Retina (tissue), 1 donor: ENCODE data around the gene P2RY6.

Experiments
- DNase-seq: peaks from one replicate; pipeline ENCODE4 v3.0.0-alpha.2; 2016

P2RY6 gene

GRCh38 chr11:73281796-73282660 is 9.9 kb downstream of the P2RY6 start:
- no peak for DNase-seq

- no peak for DNase-seq
Measured at GRCh38 chr11:73283276-73284000, 11.3 kb downstream of the P2RY6 start.

GRCh38 chr11:73284106-73284505 is 12.0 kb downstream of the P2RY6 start:
- DNase-seq, result no peak

- DNase-seq, result no peak
Measured at GRCh38 chr11:73285721-73286120, 13.6 kb downstream of the P2RY6 start.

GRCh38 chr11:73286240-73286810 is 14.2 kb downstream of the P2RY6 start:
- DNase-seq, result no peak

GRCh38 chr11:73287400-73288101 is 15.4 kb downstream of the P2RY6 start:
- DNase-seq, result no peak

GRCh38 chr11:73288192-73288872 is 16.2 kb downstream of the P2RY6 start:
- DNase-seq, result no peak

- peak; percentile 92 for DNase-seq
Measured at GRCh38 chr11:73288873-73289707, 17.0 kb downstream of the P2RY6 start.

GRCh38 chr11:73290536-73290935 is 18.4 kb downstream of the P2RY6 start:
- DNase-seq, result no peak

GRCh38 chr11:73291196-73291595 is 19.1 kb downstream of the P2RY6 start:
- no peak for DNase-seq

GRCh38 chr11:73291781-73292524 is 19.8 kb downstream of the P2RY6 start:
- DNase-seq, result no peak

GRCh38 chr11:73292525-73292894 is 20.4 kb downstream of the P2RY6 start:
- DNase-seq, result no peak

- no peak for DNase-seq
Measured at GRCh38 chr11:73293356-73293936, 21.3 kb downstream of the P2RY6 start.

GRCh38 chr11:73294604-73295003 is 22.5 kb downstream of the P2RY6 start:
- DNase-seq, result no peak

GRCh38 chr11:73295241-73295995 is 23.3 kb downstream of the P2RY6 start:
- peak; percentile 78 for DNase-seq

GRCh38 chr11:73295996-73296318 is 23.8 kb downstream of the P2RY6 start:
- DNase-seq, result no peak

GRCh38 chr11:73296501-73297230 is 24.5 kb downstream of the P2RY6 start:
- DNase-seq, result no peak

- no peak for DNase-seq
Measured at GRCh38 chr11:73297231-73297590, 25.1 kb downstream of the P2RY6 start.

GRCh38 chr11:73297702-73298101 is 25.6 kb downstream of the P2RY6 start:
- DNase-seq, result no peak
